Gastrocnemius medialis (tissue), 4 donors: ENCODE data around the gene GTF2I. TPM values are rescaled to one million over a fixed set of nuclear protein-coding genes. Genes with fewer than 3 reads are reported as not detected.

Experiments
- ATAC-seq, 2 donors: fragments of 150-250 bp; one replicate each; pipeline ENCODE4 v1.9.1; 2016
- DNase-seq, 2 donors: peaks; one replicate each; pipeline ENCODE4 v3.0.0-alpha.2; 2019
- H3K27ac ChIP-seq, 4 donors: fragments of 200-600 bp; sonication (generic); 1 replicate in 1 of 4; 2 replicates in 3 of 4; pipeline ENCODE4 v1.5.1; 2016 to 2018; ENCODE audit warnings: mild to moderate bottlenecking in 2 of 4, moderate library complexity in 1 of 4
- H3K27me3 ChIP-seq, 3 donors: fragments of 200-600 bp; sonication (generic) in 2 of 3; 1 replicate in 1 of 3; 2 replicates in 2 of 3; pipeline versions ENCODE4 v1.5.1 to v1.6.0; 2016 to 2019; ENCODE audit warnings: mild to moderate bottlenecking in 1 of 3, moderate library complexity in 1 of 3
- H3K36me3 ChIP-seq, 2 donors: fragments of 200-600 bp; sonication (generic) in 1 of 2; one replicate each; pipeline ENCODE4 v1.5.1; 2017 to 2018
- H3K4me1 ChIP-seq, 2 donors: fragments of 200-600 bp; sonication (generic) in 1 of 2; one replicate each; pipeline ENCODE4 v1.5.1; 2016 to 2017; ENCODE audit warnings: mild to moderate bottlenecking in 2 of 2
- H3K4me3 ChIP-seq, 4 donors: fragments of 200-600 bp; sonication (generic) in 3 of 4; 1 replicate in 1 of 4; 2 replicates in 3 of 4; pipeline ENCODE4 v1.5.1; 2016 to 2019; ENCODE audit warnings: mild to moderate bottlenecking in 2 of 4
- H3K9me3 ChIP-seq, 3 donors: fragments of 200-600 bp; sonication (generic) in 2 of 3; 1 replicate in 1 of 3; 2 replicates in 2 of 3; pipeline ENCODE4 v1.5.1; 2016 to 2019
- CTCF ChIP-seq, 5 experiments: fragments of 450-650 bp in 3 of 5; fragments of 200-600 bp in 2 of 5; sonication (generic) in 2 of 5; IDR thresholded peaks in 4 of 5; conservative IDR thresholded peaks in 1 of 5; 1 replicate in 4 of 5; 2 replicates in 1 of 5; pipeline ENCODE4 v1.5.1; 2016 to 2019; ENCODE audit warnings: antibody characterized with exemption in 5 of 5, mild to moderate bottlenecking in 3 of 5, moderate library complexity in 3 of 5
- POLR2A ChIP-seq, 2 donors: fragments of 450-650 bp; IDR thresholded peaks; one replicate each; pipeline ENCODE4 v1.6.1; 2017; ENCODE audit warnings: antibody characterized with exemption in 2 of 2, mild to moderate bottlenecking in 2 of 2, moderate library complexity in 2 of 2
- in situ Hi-C, 4 donors: fragments of 200-750 bp; cut with MboI; loops; one replicate each; pipeline versions ENCODE4 v1.15.0 to v1.8.0; 2017; ENCODE audit warnings: low sequenced_read_pairs in 4 of 4
- intact Hi-C: fragments of 100-400 bp; cut with DNase I; formaldehyde crosslinking; loops from one replicate; pipeline ENCODE4 v1.15.1; 2023; ENCODE audit warnings: low total_unique reads
- total RNA-seq, 4 donors: library from RNA; depleted of rRNA; stranded (reverse); fragments of >200 nt; gene quantifications; one replicate each; pipeline versions ENCODE4 v1.1.0 to v1.2.3, GENCODE V29; 2016

Gene GTF2I
- total RNA-seq, 4 donors from 2014 or later: 50.8 to 125 (median 104) TPM

GRCh38 chr7:74709880-74710671 lies 52.6 kb downstream of the GTF2I start:
- peaks cover 0 to 81% of the 10 kb centered on the region in 2 donors for H3K36me3 ChIP-seq
- no peak for DNase-seq
- H3K4me1 ChIP-seq: no peaks in the 10 kb centered on the region
- H3K27ac ChIP-seq: no peak overlapping the region
- TF ChIP-seq CTCF (IDR thresholded peaks at IDR 0.05 in 4 of 5, conservative IDR thresholded peaks at IDR 0.05 in 1 of 5) (no peak), POLR2A (IDR thresholded peaks at IDR 0.05) (no peak)
- H3K27me3 ChIP-seq: no peaks in the 10 kb centered on the region
- ATAC-seq: no peak
- in situ Hi-C loops (loop anchor here in 1 of 4 donors (25.0 kb wide), 1 partner anchor 98 kb away; no protein-coding TSS in a partner anchor), intact Hi-C loops (no loop called here)
- no peaks in the 10 kb centered on the region for H3K9me3 ChIP-seq
- H3K4me3 ChIP-seq: no peak overlapping the region

- DNase-seq (no peak), ATAC-seq (no peak)
- Histone ChIP-seq H3K9me3 (no peaks in the 10 kb centered on the region), H3K27ac (no peak overlapping the region), H3K27me3 (no peaks in the 10 kb centered on the region), H3K4me1 (no peaks in the 10 kb centered on the region), H3K36me3 (peaks cover 0 to 76% of the 10 kb centered on the region in 2 donors), H3K4me3 (no peak overlapping the region)
- in situ Hi-C loops (loop anchor here in 1 of 4 donors (25.0 kb wide), 1 partner anchor 101 kb away; no protein-coding TSS in a partner anchor), intact Hi-C loops (no loop called here)
- no peak for TF ChIP-seq CTCF (IDR thresholded peaks at IDR 0.05 in 4 of 5, conservative IDR thresholded peaks at IDR 0.05 in 1 of 5)
- no peak for TF ChIP-seq POLR2A (IDR thresholded peaks at IDR 0.05)
These were observed 56.0 kb downstream of the GTF2I start for GRCh38 chr7:74713567-74713966.

- DNase-seq: no peak
- in situ Hi-C loops (loop anchor here in 1 of 4 donors (25.0 kb wide), 1 partner anchor 106 kb away; no protein-coding TSS in a partner anchor), intact Hi-C loops (no loop called here)
- Histone ChIP-seq H3K4me3 (no peak overlapping the region), H3K9me3 (no peaks in the 10 kb centered on the region), H3K36me3 (peaks cover 0 to 72% of the 10 kb centered on the region in 2 donors), H3K27ac (no peak overlapping the region), H3K4me1 (no peaks in the 10 kb centered on the region), H3K27me3 (no peaks in the 10 kb centered on the region)
- no peak for ATAC-seq
- no peak for TF ChIP-seq CTCF (IDR thresholded peaks at IDR 0.05 in 4 of 5, conservative IDR thresholded peaks at IDR 0.05 in 1 of 5)
- TF ChIP-seq POLR2A (IDR thresholded peaks at IDR 0.05): no peak
These were observed 60.4 kb downstream of the GTF2I start for GRCh38 chr7:74717889-74718288.

GRCh38 chr7:74718336-74718735 lies 60.8 kb downstream of the GTF2I start:
- Histone ChIP-seq H3K36me3 (peaks cover 0 to 68% of the 10 kb centered on the region in 2 donors), H3K9me3 (no peaks in the 10 kb centered on the region), H3K4me1 (no peaks in the 10 kb centered on the region), H3K4me3 (no peak overlapping the region), H3K27ac (no peak overlapping the region), H3K27me3 (no peaks in the 10 kb centered on the region)
- intact Hi-C loops: no loop called here
- no peak for ATAC-seq
- no peak for DNase-seq
- in situ Hi-C loops: loop anchor here in 1 of 4 donors (25.0 kb wide), 1 partner anchor 106 kb away; no protein-coding TSS in a partner anchor
- TF ChIP-seq CTCF (IDR thresholded peaks at IDR 0.05 in 4 of 5, conservative IDR thresholded peaks at IDR 0.05 in 1 of 5) (no peak), POLR2A (IDR thresholded peaks at IDR 0.05) (no peak)
